Neuron (in vitro differentiated cells): ENCODE measurements around the gene TIAM2.

Source experiments
- H2AFZ ChIP-seq: one replicate; pipeline ENCODE4 v1.6.1; 2013; ENCODE audit warnings: low read depth, mild to moderate bottlenecking, inconsistent platforms, low read length, moderate library complexity
- H3K27me3 ChIP-seq: one replicate; pipeline ENCODE4 v1.6.1; 2013; ENCODE audit warnings: low read length; ENCODE audit not compliant: insufficient read depth
- H3K36me3 ChIP-seq: one replicate; pipeline ENCODE4 v1.6.1; 2013; ENCODE audit warnings: low read length; ENCODE audit not compliant: insufficient read depth
- H3K4me1 ChIP-seq: one replicate; pipeline ENCODE4 v1.6.1; 2013; ENCODE audit warnings: low read length; ENCODE audit not compliant: insufficient read depth
- H3K4me3 ChIP-seq: 2 replicates; pipeline ENCODE4 v1.5.1; 2013; ENCODE audit warnings: mild to moderate bottlenecking, low read length, moderate library complexity
- H3K9me3 ChIP-seq: one replicate; pipeline ENCODE4 v1.6.1; 2013; ENCODE audit warnings: low read length

The TIAM2 gene

DNA sequence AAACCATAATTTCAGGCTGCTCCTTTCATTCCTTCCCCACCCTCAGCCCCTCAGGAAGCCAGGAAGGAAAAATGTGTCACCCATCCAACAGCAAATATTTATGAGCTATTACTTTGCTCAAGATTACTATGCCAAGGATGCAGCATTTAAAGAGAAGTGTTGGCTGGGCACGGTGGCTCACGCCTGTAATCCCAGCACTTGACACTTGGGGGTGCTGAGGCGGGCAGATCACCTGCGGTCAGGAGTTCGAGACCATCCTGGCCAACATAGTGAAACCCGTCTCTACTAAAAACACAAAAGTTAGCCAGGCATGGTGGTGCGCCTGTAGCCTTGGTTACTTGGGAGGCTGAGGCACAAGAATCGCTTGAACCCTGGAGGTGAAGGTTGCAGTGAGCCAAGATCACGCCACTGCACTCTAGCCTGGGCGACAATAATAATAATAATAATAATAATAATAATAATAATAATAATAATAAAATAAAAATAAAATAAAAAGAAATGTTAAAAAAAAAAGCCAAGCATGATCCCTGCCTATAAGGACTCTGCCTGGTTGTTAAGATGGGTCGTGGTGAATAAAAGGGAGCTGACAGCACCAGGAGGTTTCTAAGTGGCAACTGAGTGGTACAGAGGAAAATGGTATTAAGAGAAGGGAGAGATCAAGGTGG, 20.5 kb upstream of the TIAM2 start:
- no peak overlapping the region for H3K4me3 ChIP-seq
- H3K9me3 ChIP-seq = no peaks in the 10 kb centered on the region
- no peaks in the 10 kb centered on the region for H3K36me3 ChIP-seq
- H3K4me1 ChIP-seq = no peaks in the 10 kb centered on the region
- H3K27me3 ChIP-seq = no peaks in the 10 kb centered on the region
- H2AFZ ChIP-seq = no peak overlapping the region

DNA sequence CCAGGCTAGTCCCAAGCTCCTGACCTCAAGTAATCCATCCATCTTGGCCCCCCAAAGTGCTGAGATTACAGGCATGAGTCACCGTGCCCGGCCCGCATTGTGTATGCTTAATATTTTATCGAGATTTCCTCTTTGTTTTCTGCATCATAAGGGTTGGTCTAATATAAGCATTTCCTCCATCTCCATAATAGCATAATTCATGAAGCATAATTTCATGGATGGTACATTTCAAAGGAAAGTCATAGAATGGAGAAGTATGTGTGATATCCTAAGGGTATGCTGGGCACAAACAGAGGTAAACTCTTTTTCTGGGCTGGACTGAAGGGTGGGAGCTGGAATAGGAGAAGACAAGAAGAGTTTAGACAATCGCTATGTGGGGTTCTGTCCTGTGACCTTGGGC, 17.5 kb upstream of the TIAM2 start:
- no peaks in the 10 kb centered on the region for H3K9me3 ChIP-seq
- H3K4me1 ChIP-seq = peaks cover 5% of the 10 kb centered on the region
- no peak overlapping the region for H2AFZ ChIP-seq
- H3K4me3 ChIP-seq = no peak overlapping the region
- H3K27me3 ChIP-seq = no peaks in the 10 kb centered on the region
- H3K36me3 ChIP-seq = no peaks in the 10 kb centered on the region

DNA sequence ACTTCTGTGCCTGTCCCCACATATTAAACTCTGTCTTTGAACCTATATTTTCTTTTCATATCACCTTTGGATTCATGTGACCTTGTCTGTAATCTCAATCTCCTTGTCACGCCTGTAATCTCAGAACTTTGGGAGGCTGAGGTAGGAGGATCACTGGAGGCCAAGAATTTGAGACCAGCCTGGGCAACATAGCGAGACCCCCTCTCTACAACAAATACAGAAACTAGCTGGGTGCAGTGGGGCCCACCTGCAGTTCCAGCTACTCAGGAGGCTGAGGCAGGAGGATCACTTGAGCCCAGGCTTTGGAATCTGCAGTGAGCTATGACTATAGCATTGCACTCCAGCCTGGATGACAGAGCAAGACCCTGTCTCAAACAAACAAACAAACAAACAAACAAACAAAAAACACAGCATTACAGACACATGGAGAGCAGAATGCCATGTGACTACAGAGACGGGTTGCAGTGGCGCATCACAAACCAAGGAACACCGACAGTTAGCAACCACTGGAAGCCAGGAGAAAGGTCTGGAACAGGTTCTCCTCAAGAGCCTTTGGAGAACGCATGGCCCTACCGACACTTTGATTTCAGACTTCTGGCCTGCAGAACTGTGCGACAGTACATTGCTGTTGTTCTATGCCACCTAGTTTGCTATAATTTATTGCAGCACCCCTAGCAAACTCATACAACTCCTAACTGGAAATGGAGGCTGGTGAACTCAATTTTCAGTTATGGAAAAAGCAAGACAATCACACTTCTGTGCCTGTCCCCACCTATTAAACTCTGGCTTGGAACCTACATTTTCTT, 14.6 kb upstream of the TIAM2 start:
- no peaks in the 10 kb centered on the region for H3K36me3 ChIP-seq
- no peaks in the 10 kb centered on the region for H3K9me3 ChIP-seq
- no peak overlapping the region for H3K4me3 ChIP-seq
- peaks cover 5% of the 10 kb centered on the region for H3K4me1 ChIP-seq
- H2AFZ ChIP-seq = no peak overlapping the region
- H3K27me3 ChIP-seq = no peaks in the 10 kb centered on the region

DNA sequence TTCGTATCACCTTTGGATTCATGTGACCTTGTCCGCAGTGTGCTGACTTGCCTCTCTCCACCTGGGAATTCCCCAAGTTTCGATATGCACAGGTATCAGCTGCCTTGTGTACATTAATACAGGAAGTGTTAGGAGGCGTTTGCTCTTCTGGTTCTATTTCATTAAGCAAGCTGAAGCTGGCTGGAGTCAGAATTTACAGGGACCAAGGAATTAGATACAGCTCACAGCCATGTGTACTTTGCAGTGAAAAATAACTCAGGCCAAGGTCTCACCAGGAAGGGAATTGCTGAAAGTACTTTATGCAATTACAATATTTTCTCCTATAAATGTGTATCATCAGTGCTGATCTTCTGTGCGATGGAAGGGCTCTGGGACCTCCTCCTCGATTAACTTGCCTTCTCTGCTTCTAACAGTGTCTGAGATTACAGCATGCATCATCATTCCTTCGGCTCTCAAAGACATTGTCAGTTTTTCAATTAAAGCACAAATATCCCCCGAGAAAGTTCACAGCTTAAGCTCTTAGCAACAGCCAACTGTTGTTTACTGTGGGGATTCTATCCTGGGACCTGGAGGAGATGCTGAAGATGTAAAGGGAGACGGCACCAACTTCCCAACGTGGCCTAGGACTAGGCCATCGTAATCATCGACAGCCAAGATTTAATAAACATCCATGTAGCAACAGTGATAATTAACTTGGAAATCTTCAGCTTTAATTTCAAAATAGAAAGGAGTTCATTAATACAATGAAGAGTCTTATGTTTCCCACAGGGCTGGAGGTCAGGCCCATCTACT, 13.8 kb upstream of the TIAM2 start:
- H3K9me3 ChIP-seq = no peaks in the 10 kb centered on the region
- H2AFZ ChIP-seq = no peak overlapping the region
- no peak overlapping the region for H3K4me3 ChIP-seq
- peaks cover 5% of the 10 kb centered on the region for H3K4me1 ChIP-seq
- H3K27me3 ChIP-seq = no peaks in the 10 kb centered on the region
- no peaks in the 10 kb centered on the region for H3K36me3 ChIP-seq

DNA sequence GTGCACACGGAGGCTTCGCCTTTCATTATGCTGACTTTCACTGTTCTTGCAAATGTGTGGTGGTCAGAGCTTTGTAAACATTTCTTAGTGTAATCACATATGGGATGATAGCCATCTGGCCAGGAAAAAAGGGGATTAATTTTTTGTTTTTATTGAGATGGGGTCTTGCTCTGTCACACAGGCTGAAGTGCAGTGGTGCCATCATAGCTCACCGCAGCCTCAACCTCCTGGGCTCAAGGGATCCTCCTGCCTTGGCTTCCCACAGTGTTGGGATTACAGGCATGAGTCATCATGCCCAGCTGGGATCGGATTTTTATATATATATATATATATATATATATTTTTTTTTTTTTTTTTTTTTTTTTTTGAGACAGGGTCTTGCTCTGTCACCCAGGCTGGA, 11.0 kb upstream of the TIAM2 start:
- H3K4me3 ChIP-seq = no peak overlapping the region
- no peak overlapping the region for H2AFZ ChIP-seq
- no peaks in the 10 kb centered on the region for H3K27me3 ChIP-seq
- peaks cover 3% of the 10 kb centered on the region for H3K9me3 ChIP-seq
- no peaks in the 10 kb centered on the region for H3K36me3 ChIP-seq
- peaks cover 5% of the 10 kb centered on the region for H3K4me1 ChIP-seq

DNA sequence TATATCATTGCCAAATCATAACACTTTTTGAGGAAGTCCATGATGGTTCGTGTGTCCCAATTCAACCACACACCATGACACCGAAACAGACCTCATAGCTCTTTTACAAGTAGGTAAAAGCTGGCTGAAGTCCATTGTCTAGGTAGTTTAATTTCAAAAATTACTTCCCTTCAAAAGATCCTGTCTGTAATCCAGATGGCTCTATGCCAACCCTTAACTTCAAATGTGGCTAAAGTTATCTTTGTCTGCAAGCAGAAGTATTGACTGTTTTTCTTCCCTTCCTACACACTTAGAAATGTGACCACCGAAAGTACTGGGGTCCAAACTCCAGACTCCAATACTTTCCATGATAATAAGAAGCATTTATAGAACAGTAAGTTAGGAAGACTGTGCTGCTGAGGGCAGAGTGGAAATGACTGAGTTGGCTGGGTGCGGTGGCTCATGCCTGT, 8.3 kb upstream of the TIAM2 start:
- Histone ChIP-seq H3K36me3 (no peaks in the 10 kb centered on the region), H3K27me3 (no peaks in the 10 kb centered on the region), H3K9me3 (peaks cover 3% of the 10 kb centered on the region), H3K4me1 (peaks cover 3% of the 10 kb centered on the region), H3K4me3 (no peak overlapping the region), H2AFZ (no peak overlapping the region)

DNA sequence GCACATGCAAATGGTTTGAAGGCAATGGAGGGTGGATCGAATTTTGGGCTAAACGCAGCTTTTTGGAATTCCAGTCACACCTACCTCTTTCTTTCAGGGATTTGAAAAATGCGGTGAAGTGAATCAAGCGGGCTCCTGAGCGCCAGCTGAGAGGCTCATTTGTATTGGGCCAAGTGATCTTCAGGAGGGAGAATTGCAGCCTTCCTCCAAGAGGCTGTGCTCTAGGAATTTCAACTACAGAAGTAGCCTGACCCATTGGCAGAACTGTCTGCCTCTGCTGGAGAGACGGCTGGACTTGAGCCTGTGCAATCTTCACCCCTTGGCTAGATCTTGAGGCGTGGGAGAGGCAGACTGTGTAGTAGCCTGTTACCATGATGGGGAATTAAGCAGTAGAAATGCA, 5.7 kb upstream of the TIAM2 start:
- Histone ChIP-seq H2AFZ (no peak overlapping the region), H3K9me3 (peaks cover 3% of the 10 kb centered on the region), H3K36me3 (no peaks in the 10 kb centered on the region), H3K27me3 (no peaks in the 10 kb centered on the region), H3K4me3 (no peak overlapping the region), H3K4me1 (peaks cover 3% of the 10 kb centered on the region)

DNA sequence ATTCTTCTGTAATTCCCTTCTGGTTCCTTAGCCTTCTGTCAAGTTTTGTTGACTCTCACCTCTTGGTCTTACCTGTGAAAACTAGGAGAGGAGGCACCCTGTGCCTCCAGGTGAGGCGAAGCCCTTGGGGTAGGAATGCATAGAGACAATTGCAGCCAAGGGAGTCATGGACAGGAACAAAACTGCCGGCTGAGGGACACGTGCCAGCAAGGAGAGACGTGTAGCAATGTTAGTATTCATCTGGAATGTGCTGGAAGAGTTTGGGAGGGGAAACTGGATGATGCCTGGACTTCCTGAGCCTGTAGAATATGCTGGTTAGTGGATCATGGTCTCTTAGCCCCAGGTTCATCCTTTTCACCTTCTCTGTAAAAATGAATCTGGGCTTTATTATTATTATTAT, 3.9 kb upstream of the TIAM2 start:
- Histone ChIP-seq H2AFZ (no peak overlapping the region), H3K4me1 (peaks cover 3% of the 10 kb centered on the region), H3K4me3 (no peak overlapping the region), H3K9me3 (peaks cover 3% of the 10 kb centered on the region), H3K36me3 (no peaks in the 10 kb centered on the region), H3K27me3 (no peaks in the 10 kb centered on the region)

DNA sequence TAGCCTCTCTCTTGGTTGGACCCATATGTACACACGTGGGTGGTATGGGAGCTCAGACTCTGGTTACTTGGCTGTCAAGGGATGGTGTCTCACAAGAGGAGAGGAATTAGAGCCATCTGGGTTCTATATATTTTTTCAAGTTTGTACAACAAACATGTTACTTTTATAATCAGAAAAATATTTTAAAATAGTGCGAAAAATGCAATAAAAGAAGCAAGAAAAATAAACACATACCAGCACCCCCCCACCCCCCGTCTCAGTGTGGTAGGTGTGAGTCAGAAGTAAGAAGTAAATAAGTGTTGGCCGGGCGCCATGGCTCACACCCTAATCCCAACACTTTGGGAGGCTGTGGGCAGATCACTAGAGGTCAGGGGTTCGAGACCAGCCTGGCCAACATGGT, 2.1 kb upstream of the TIAM2 start:
- Histone ChIP-seq H2AFZ (no peak overlapping the region), H3K36me3 (no peaks in the 10 kb centered on the region), H3K9me3 (peaks cover 3% of the 10 kb centered on the region), H3K4me3 (no peak overlapping the region), H3K4me1 (peaks cover 15% of the 10 kb centered on the region), H3K27me3 (no peaks in the 10 kb centered on the region)

DNA sequence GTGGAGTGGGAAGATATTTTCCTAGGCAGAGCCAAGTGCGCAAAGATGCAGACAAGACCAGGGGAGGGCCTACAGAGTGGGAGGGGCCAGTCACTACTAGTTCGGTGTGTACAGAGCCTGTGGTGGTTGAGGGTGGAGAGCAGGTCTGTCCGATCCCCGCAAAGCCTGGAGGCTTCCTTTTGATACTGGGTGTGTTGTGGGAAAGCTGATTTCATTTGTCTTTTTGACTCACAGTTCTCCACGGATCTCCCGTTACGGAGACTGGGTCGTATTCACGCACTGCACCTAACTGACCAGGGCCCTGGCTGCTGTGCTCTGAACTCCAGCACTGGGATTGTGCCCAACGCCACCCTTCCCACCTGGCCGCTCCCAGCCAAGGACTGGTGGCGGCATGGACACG, 1.4 kb upstream of the TIAM2 start:
- no peaks in the 10 kb centered on the region for H3K9me3 ChIP-seq
- peaks cover 15% of the 10 kb centered on the region for H3K4me1 ChIP-seq
- H3K4me3 ChIP-seq = no peak overlapping the region
- H3K27me3 ChIP-seq = no peaks in the 10 kb centered on the region
- H2AFZ ChIP-seq = no peak overlapping the region
- H3K36me3 ChIP-seq = no peaks in the 10 kb centered on the region

DNA sequence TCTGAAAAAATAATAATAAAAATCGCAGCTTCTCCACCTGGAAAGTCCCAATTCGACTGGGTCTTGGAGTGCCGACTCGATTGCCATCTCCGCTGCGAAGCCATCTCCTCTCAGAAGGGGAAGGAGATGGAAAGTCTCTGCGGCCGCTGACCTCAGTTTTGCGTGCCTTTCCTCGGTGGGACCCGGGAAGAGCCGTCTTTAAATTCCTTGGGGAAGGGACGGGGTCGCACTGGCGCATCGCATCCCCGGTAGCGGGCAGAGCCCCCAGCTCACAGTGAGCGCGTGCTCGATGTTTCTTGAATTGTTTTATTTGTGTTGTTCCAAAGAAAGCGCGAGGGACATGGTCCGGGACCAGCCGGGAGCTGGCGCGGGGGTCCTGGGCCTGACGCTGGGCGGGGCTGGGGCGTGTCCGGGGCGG, 270 bp upstream of the TIAM2 start:
- no peaks in the 10 kb centered on the region for H3K27me3 ChIP-seq
- H3K36me3 ChIP-seq = no peaks in the 10 kb centered on the region
- H3K4me1 ChIP-seq = peaks cover 12% of the 10 kb centered on the region
- H3K9me3 ChIP-seq = no peaks in the 10 kb centered on the region
- peak overlapping the region; percentile 78 for H2AFZ ChIP-seq
- peak overlapping the region; percentile 67 for H3K4me3 ChIP-seq

DNA sequence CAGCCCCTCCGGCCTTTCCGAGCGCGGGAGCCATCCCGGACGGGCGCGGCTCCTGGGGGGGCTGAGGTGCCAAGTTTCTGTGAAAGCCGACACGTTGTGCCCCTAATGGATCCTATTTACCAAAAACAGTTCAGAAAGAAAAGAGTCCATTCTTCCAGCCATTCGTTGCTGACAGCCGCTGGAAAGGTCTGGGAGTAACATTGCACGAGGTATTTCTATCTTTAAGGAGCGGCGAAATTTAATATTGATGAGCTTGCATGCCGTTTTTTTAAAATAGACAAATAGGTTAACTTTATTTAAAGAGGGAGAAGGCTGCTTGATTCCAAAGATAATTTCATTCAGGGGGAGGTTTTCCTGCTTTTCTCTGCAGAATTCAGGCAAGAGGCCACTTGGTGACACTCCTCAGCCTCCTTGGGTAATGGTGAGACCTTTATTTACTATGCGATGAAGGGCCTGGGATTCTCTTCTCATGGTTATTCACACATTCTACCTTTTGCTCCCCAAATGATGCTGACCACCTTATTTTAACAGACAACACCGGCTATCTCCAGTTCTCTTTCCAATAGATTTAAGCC, 988 bp downstream of the TIAM2 start:
- Histone ChIP-seq H3K27me3 (no peaks in the 10 kb centered on the region), H3K9me3 (no peaks in the 10 kb centered on the region), H3K4me3 (peak overlapping the region; percentile 67), H3K36me3 (no peaks in the 10 kb centered on the region), H3K4me1 (peaks cover 12% of the 10 kb centered on the region), H2AFZ (peak overlapping the region; percentile 78)

DNA sequence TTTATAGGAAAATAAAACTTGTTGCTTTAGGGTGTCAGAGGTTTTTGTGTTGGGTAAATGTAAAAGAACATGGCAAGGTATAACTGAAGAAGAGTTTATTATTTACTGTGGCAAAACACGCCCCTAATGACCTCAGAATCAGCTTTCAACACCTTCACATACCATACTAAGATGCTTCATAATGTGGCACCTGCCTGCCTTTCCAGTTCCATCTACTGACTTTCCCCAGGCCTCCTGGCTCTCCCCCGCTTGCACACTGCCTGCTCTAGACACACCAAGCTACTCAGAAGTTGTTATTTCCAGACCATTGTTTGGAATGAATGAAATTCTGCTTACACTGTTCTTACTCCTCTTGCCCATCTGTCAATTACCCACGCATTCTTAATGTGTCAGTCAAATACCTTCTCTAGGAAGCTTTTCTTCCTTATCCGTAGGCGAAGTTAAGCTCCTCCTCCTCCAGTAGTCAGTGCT, 1.8 kb downstream of the TIAM2 start:
- peak overlapping the region; percentile 67 for H3K4me3 ChIP-seq
- H2AFZ ChIP-seq = no peak overlapping the region

More for the DNA sequence above, 1.8 kb downstream of the TIAM2 start:
- no peaks in the 10 kb centered on the region for H3K36me3 ChIP-seq
- H3K4me1 ChIP-seq = peaks cover 12% of the 10 kb centered on the region
- no peaks in the 10 kb centered on the region for H3K27me3 ChIP-seq
- H3K9me3 ChIP-seq = no peaks in the 10 kb centered on the region
